Panc1 (cell line): Measurements from ENCODE around the gene OR2M3. TPM values are rescaled to one million over a fixed set of nuclear protein-coding genes. Genes with fewer than 3 reads are reported as not detected.

Source experiments
- ATAC-seq: fragments of 200-7000 bp; cut with Tn5 transposase; 2 replicates; pipeline ENCODE4 v1.9.1; 2020; ENCODE audit warnings: mild to moderate bottlenecking, moderate library complexity
- BruUV-seq: library from RNA; stranded (reverse); fragments of 400-500 nt; replicated peaks from 2 replicates; lab custom pipeline; 2021; lab: Mats Ljungman, UMichigan
- CTCF ChIA-PET: fragments of 300-600 bp; sonication (Branson Sonifier 250); formaldehyde crosslinking; loops from one replicate; lab custom pipeline; 2022; ENCODE audit warnings: antibody characterized with exemption; lab: Charles Lee
- POLR2A ChIA-PET: fragments of 300-600 bp; sonication (Branson Sonifier 250); formaldehyde crosslinking; loops from one replicate; lab custom pipeline; 2022; ENCODE audit warnings: antibody characterized with exemption; lab: Charles Lee
- DNase-seq: peaks from one replicate; pipeline ENCODE4 v3.0.0-alpha.2; 2010; ENCODE audit warnings: low read depth, low spot score
- H3K27ac ChIP-seq: 2 replicates; pipeline ENCODE4 v1.5.1; 2011; ENCODE audit warnings: mild to moderate bottlenecking, low read length, inconsistent platforms
- H3K27me3 ChIP-seq: fragments of 200-500 bp; sonication (Bioruptor generic); 2 replicates; pipeline ENCODE4 v1.6.0; 2014; ENCODE audit warnings: low read length, inconsistent platforms; ENCODE audit not compliant: control insufficient read depth, insufficient read depth
- H3K36me3 ChIP-seq: fragments of 200-500 bp; sonication (Bioruptor generic); 2 replicates; pipeline ENCODE4 v1.5.1; 2014; ENCODE audit warnings: inconsistent platforms, mild to moderate bottlenecking, low read length, moderate library complexity; ENCODE audit not compliant: control insufficient read depth, insufficient read depth
- H3K4me1 ChIP-seq: 2 replicates; pipeline ENCODE4 v1.5.1; 2011; ENCODE audit warnings: inconsistent platforms, mild to moderate bottlenecking, low read length, moderate library complexity; ENCODE audit not compliant: control insufficient read depth, insufficient read depth
- H3K4me3 ChIP-seq, 2 experiments: 2 replicates each; pipeline ENCODE4 v1.5.1; 2011 to 2012; ENCODE audit warnings: low read depth in 2 of 2, low read length in 2 of 2, mild to moderate bottlenecking in 2 of 2, inconsistent platforms in 1 of 2, moderate library complexity in 1 of 2
- H3K9me3 ChIP-seq: fragments of 200-500 bp; sonication (Bioruptor generic); 2 replicates; pipeline ENCODE4 v1.5.1; 2014; ENCODE audit warnings: low read depth, mild to moderate bottlenecking, inconsistent platforms, low read length, moderate library complexity; ENCODE audit not compliant: control insufficient read depth, insufficient read depth
- CTCF ChIP-seq: fragments of 450-650 bp; IDR thresholded peaks from 2 replicates; pipeline ENCODE4 v1.5.1; 2017; ENCODE audit warnings: mild to moderate bottlenecking
- POLR2AphosphoS5 ChIP-seq: IDR thresholded peaks from 2 replicates; pipeline ENCODE4 v1.6.1; 2012; ENCODE audit warnings: mild to moderate bottlenecking, low read depth, low read length, moderate library complexity
- REST ChIP-seq, 2 experiments: IDR thresholded peaks; 2 replicates each; pipeline ENCODE4 v1.6.1; 2011 to 2012; ENCODE audit warnings: low read depth in 2 of 2, control low read depth in 1 of 2, low read length in 1 of 2, mild to moderate bottlenecking in 1 of 2, moderate library complexity in 1 of 2; ENCODE audit not compliant: insufficient read depth in 1 of 2
- SIN3A ChIP-seq: IDR thresholded peaks from 2 replicates; pipeline ENCODE4 v1.6.1; 2012; ENCODE audit warnings: low read depth, mild to moderate bottlenecking, low read length, moderate library complexity, borderline replicate concordance; ENCODE audit not compliant: insufficient read depth
- TCF7L2 ChIP-seq: IDR thresholded peaks from 2 replicates; pipeline ENCODE4 v1.6.1; 2011; ENCODE audit warnings: mild to moderate bottlenecking, low read depth, low read length, inconsistent platforms
- in situ Hi-C: cut with HindIII; loops from 2 replicates; pipeline ENCODE4 v1.10.0; 2016; ENCODE audit warnings: low sequenced_read_pairs, low pct_unique_long_range_greater_than_20kb
- intact Hi-C: fragments of 100-400 bp; cut with micrococcal nuclease; formaldehyde crosslinking; loops from one replicate; pipeline ENCODE4 v1.10.0; 2022; ENCODE audit not compliant: unreplicated experiment
- total RNA-seq: library from RNA; stranded (reverse); gene quantifications from one replicate; pipeline ENCODE4 v1.2.1, GENCODE V29; 2021; ENCODE audit not compliant: unreplicated experiment

The OR2M3 gene
- total RNA-seq, 1 experiment from 2014 or later: not detected

- ChIA-PET CTCF (no interaction called here), POLR2A (no interaction called here)
- in situ Hi-C loops (no loop called here), intact Hi-C loops (no loop called here)
- H3K27me3 ChIP-seq: no peaks in the 10 kb centered on the region
- H3K27ac ChIP-seq: no peak overlapping the region
- BruUV-seq: no TSS peak
- DNase-seq (no peak), ATAC-seq (no peak)
- TF ChIP-seq TCF7L2 (no peak), CTCF (no peak), SIN3A (no peak), POLR2AphosphoS5 (no peak)
- H3K9me3 ChIP-seq: no peaks in the 10 kb centered on the region
- H3K4me1 ChIP-seq: no peaks in the 10 kb centered on the region
- H3K36me3 ChIP-seq: no peaks in the 10 kb centered on the region
- H3K4me3 ChIP-seq: no peak overlapping the region
These were observed 2.9 kb upstream of the OR2M3 start for GRCh38 chr1:248194117-248194516.

- H3K4me1 ChIP-seq: no peaks in the 10 kb centered on the region
- intact Hi-C loops: no loop called here
- no peak overlapping the region for H3K4me3 ChIP-seq
- TF ChIP-seq TCF7L2: no peak
- TF ChIP-seq CTCF: no peak
- no peak for TF ChIP-seq REST (IDR thresholded peaks at IDR 0.05; ENCODE audit: insufficient read depth in 1 of 2, low read depth in 2 of 2, low read length in 1 of 2)
- no peak for TF ChIP-seq POLR2AphosphoS5
- no peak for TF ChIP-seq SIN3A
- H3K9me3 ChIP-seq: no peaks in the 10 kb centered on the region
- H3K27me3 ChIP-seq: no peaks in the 10 kb centered on the region
- POLR2A ChIA-PET: no interaction called here
- DNase-seq: no peak
- no peaks in the 10 kb centered on the region for H3K36me3 ChIP-seq
- no TSS peak for BruUV-seq
- no peak for ATAC-seq
- H3K27ac ChIP-seq: no peak overlapping the region
- CTCF ChIA-PET: no interaction called here
- in situ Hi-C loops: no loop called here
These were observed 18.8 kb downstream of the OR2M3 start for GRCh38 chr1:248215880-248216279.
